Measurements from ENCODE around the gene DENND4A.

DENND4A gene

GRCh38 chr15:65762914-65763787 lies 28.9 kb downstream of the DENND4A start:
- TF ChIP-seq SIN3A (IDR thresholded peaks at IDR 0.05; ENCODE audit: borderline replicate concordance, insufficient read depth, low read length) (no peak), FOXP2 (optimal IDR thresholded peaks at IDR 0.05; ENCODE audit: borderline replicate concordance, extremely low read depth, extremely low read length, insufficient read depth) (no peak), TAF1 (IDR thresholded peaks at IDR 0.05; ENCODE audit: borderline replicate concordance, insufficient read depth, low read length) (no peak), POLR2AphosphoS5 (IDR thresholded peaks at IDR 0.05; ENCODE audit: low read depth, low read length) (no peak)
- TF ChIP-seq, protein P1, sequence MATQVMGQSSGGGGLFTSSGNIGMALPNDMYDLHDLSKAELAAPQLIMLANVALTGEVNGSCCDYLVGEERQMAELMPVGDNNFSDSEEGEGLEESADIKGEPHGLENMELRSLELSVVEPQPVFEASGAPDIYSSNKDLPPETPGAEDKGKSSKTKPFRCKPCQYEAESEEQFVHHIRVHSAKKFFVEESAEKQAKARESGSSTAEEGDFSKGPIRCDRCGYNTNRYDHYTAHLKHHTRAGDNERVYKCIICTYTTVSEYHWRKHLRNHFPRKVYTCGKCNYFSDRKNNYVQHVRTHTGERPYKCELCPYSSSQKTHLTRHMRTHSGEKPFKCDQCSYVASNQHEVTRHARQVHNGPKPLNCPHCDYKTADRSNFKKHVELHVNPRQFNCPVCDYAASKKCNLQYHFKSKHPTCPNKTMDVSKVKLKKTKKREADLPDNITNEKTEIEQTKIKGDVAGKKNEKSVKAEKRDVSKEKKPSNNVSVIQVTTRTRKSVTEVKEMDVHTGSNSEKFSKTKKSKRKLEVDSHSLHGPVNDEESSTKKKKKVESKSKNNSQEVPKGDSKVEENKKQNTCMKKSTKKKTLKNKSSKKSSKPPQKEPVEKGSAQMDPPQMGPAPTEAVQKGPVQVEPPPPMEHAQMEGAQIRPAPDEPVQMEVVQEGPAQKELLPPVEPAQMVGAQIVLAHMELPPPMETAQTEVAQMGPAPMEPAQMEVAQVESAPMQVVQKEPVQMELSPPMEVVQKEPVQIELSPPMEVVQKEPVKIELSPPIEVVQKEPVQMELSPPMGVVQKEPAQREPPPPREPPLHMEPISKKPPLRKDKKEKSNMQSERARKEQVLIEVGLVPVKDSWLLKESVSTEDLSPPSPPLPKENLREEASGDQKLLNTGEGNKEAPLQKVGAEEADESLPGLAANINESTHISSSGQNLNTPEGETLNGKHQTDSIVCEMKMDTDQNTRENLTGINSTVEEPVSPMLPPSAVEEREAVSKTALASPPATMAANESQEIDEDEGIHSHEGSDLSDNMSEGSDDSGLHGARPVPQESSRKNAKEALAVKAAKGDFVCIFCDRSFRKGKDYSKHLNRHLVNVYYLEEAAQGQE (IDR thresholded peaks at IDR 0.05; ENCODE audit: insufficient read depth in 1 of 2, low read depth in 2 of 2, low read length in 2 of 2): no peak

DNA sequence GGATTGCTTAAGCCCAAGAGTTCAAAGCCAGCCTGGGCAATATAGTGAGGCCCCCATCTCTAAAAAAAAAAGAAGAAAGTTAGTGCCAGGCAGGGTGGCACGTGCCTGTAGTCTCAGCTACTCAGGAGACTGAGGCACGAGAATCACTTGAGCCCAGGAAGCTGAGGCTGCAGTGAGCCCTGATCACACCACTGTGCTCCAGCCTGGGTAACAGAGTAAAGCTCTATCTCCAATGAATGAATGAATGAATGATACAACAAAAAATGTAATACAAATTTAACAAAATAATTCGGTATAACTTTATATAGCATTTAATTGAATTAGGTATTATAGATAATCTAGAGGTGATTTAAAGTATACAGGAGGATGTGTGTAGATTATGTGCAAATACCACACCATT lies 29.7 kb downstream of the DENND4A start:
- TF ChIP-seq POLR2AphosphoS5 (IDR thresholded peaks at IDR 0.05; ENCODE audit: low read depth, low read length) (no peak), SIN3A (IDR thresholded peaks at IDR 0.05; ENCODE audit: borderline replicate concordance, insufficient read depth, low read length) (no peak), FOXP2 (optimal IDR thresholded peaks at IDR 0.05; ENCODE audit: borderline replicate concordance, extremely low read depth, extremely low read length, insufficient read depth) (no peak), TAF1 (IDR thresholded peaks at IDR 0.05; ENCODE audit: borderline replicate concordance, insufficient read depth, low read length) (no peak)
- TF ChIP-seq, protein P1 (IDR thresholded peaks at IDR 0.05; ENCODE audit: insufficient read depth in 1 of 2, low read depth in 2 of 2, low read length in 2 of 2): no peak

GRCh38 chr15:65761210-65761926 lies 30.7 kb downstream of the DENND4A start:
- no peak for TF ChIP-seq TAF1 (IDR thresholded peaks at IDR 0.05; ENCODE audit: borderline replicate concordance, insufficient read depth, low read length)
- TF ChIP-seq SIN3A (IDR thresholded peaks at IDR 0.05; ENCODE audit: borderline replicate concordance, insufficient read depth, low read length): no peak
- no peak for TF ChIP-seq FOXP2 (optimal IDR thresholded peaks at IDR 0.05; ENCODE audit: borderline replicate concordance, extremely low read depth, extremely low read length, insufficient read depth)
- TF ChIP-seq, protein P1 (IDR thresholded peaks at IDR 0.05; ENCODE audit: insufficient read depth in 1 of 2, low read depth in 2 of 2, low read length in 2 of 2): no peak
- TF ChIP-seq POLR2AphosphoS5 (IDR thresholded peaks at IDR 0.05; ENCODE audit: low read depth, low read length): no peak

DNA sequence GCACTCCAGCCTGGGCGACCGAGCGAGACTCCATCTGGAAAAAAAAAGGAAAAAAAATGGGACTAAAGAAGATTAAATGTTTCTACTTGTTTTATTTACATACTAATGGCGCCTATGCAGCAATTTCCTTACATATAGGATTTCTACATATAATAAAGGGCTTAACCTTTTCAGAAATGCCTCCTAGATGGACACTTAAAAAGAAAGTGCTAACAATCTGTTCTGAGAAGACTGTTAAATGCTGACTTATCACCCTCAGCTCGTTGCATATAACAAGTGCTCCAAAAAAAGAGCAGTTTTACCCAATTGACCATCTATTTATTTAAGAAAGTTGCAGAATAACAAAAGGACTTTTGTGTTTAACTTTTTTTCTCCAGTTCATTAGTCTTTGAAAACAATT lies 32.7 kb downstream of the DENND4A start:
- TF ChIP-seq TAF1 (IDR thresholded peaks at IDR 0.05; ENCODE audit: borderline replicate concordance, insufficient read depth, low read length) (no peak), SIN3A (IDR thresholded peaks at IDR 0.05; ENCODE audit: borderline replicate concordance, insufficient read depth, low read length) (no peak), POLR2AphosphoS5 (IDR thresholded peaks at IDR 0.05; ENCODE audit: low read depth, low read length) (no peak), FOXP2 (optimal IDR thresholded peaks at IDR 0.05; ENCODE audit: borderline replicate concordance, extremely low read depth, extremely low read length, insufficient read depth) (no peak)
- TF ChIP-seq, protein P1 (IDR thresholded peaks at IDR 0.05; ENCODE audit: insufficient read depth in 1 of 2, low read depth in 2 of 2, low read length in 2 of 2): no peak

Data from PFSK-1 (cell line).